Astrocyte (in vitro differentiated cells and primary cell): ENCODE data around the gene SCN1B. TPM values are rescaled to one million over a fixed set of nuclear protein-coding genes. Genes with fewer than 3 reads are reported as not detected.

ENCODE experiments used
- DNase-seq: peaks from one replicate; pipeline ENCODE4 v3.0.0-alpha.2; 2010; ENCODE audit warnings: low read depth
- FAIRE-seq: peaks from 2 replicates; lab custom pipeline; 2011; peaks lifted over from hg19 to GRCh38; lab: Jason Lieb, UNC
- H2AFZ ChIP-seq: 2 replicates; pipeline ENCODE4 v1.6.0; 2012; ENCODE audit warnings: low read depth, low read length, inconsistent platforms
- H3K27ac ChIP-seq: 2 replicates; pipeline ENCODE4 v1.5.1; 2011; ENCODE audit warnings: low read depth, low read length, inconsistent platforms
- H3K27me3 ChIP-seq: 2 replicates; pipeline ENCODE4 v1.6.0; 2011; ENCODE audit warnings: low read length, inconsistent platforms; ENCODE audit not compliant: insufficient read depth
- H3K36me3 ChIP-seq: 2 replicates; pipeline ENCODE4 v1.5.1; 2011; ENCODE audit warnings: low read length, inconsistent platforms; ENCODE audit not compliant: insufficient read depth
- H3K4me1 ChIP-seq: 2 replicates; pipeline ENCODE4 v1.5.1; 2011; ENCODE audit warnings: low read length, inconsistent platforms; ENCODE audit not compliant: insufficient read depth
- H3K4me2 ChIP-seq: 2 replicates; pipeline ENCODE4 v1.6.0; 2012; ENCODE audit warnings: low read length, inconsistent platforms
- H3K4me3 ChIP-seq: 2 replicates; pipeline ENCODE4 v1.5.1; 2011; ENCODE audit warnings: low read depth, mild to moderate bottlenecking, low read length, inconsistent platforms; ENCODE audit not compliant: insufficient read depth
- H3K79me2 ChIP-seq: 2 replicates; pipeline ENCODE4 v1.6.0; 2012; ENCODE audit warnings: mild to moderate bottlenecking, low read length, inconsistent platforms; ENCODE audit not compliant: insufficient read depth
- H3K9ac ChIP-seq: 2 replicates; pipeline ENCODE4 v1.6.0; 2012; ENCODE audit warnings: mild to moderate bottlenecking, low read length, inconsistent platforms
- H3K9me3 ChIP-seq: 2 replicates; pipeline ENCODE4 v1.5.1; 2012; ENCODE audit warnings: low read depth, mild to moderate bottlenecking, low read length, inconsistent platforms; ENCODE audit not compliant: insufficient read depth
- H4K20me1 ChIP-seq: 2 replicates; pipeline ENCODE4 v1.6.0; 2012; ENCODE audit warnings: low read length, inconsistent platforms; ENCODE audit not compliant: insufficient read depth
- H3K27ac Mint-ChIP-seq: one replicate; pipeline ENCODE4 v1.8.0; 2021; ENCODE audit warnings: mild to moderate bottlenecking, mixed read lengths; ENCODE audit not compliant: unreplicated experiment
- H3K27me3 Mint-ChIP-seq: one replicate; pipeline ENCODE4 v1.8.0; 2021; ENCODE audit warnings: low read depth, mixed read lengths; ENCODE audit not compliant: unreplicated experiment
- H3K36me3 Mint-ChIP-seq: one replicate; pipeline ENCODE4 v1.8.0; 2021; ENCODE audit warnings: low read depth, mixed read lengths; ENCODE audit not compliant: unreplicated experiment
- H3K4me1 Mint-ChIP-seq: one replicate; pipeline ENCODE4 v1.8.0; 2021; ENCODE audit warnings: low read depth, mixed read lengths; ENCODE audit not compliant: unreplicated experiment
- H3K4me3 Mint-ChIP-seq: one replicate; pipeline ENCODE4 v1.8.0; 2021; ENCODE audit warnings: mild to moderate bottlenecking, moderate library complexity, mixed read lengths; ENCODE audit not compliant: unreplicated experiment
- H3K9me3 Mint-ChIP-seq: one replicate; pipeline ENCODE4 v1.8.0; 2021; ENCODE audit warnings: mild to moderate bottlenecking, mixed read lengths; ENCODE audit not compliant: unreplicated experiment
- EZH2 ChIP-seq: IDR thresholded peaks from 2 replicates; pipeline ENCODE4 v1.6.1; 2012; ENCODE audit warnings: mild to moderate bottlenecking, low read length, inconsistent platforms; ENCODE audit not compliant: insufficient read depth
- total RNA-seq: library from RNA; stranded (reverse); gene quantifications from 2 replicates; pipeline ENCODE4 v1.2.1, GENCODE V29; 2021
- TF ChIP-seq, protein P1 (sequence below): IDR thresholded peaks from 2 replicates; pipeline ENCODE4 v1.5.1; 2011; ENCODE audit warnings: low read depth, mild to moderate bottlenecking, inconsistent platforms, low read length, moderate library complexity; ENCODE audit not compliant: insufficient read depth

SCN1B gene
- total RNA-seq, 1 donor from 2014 or later, result 3.0 TPM

DNA sequence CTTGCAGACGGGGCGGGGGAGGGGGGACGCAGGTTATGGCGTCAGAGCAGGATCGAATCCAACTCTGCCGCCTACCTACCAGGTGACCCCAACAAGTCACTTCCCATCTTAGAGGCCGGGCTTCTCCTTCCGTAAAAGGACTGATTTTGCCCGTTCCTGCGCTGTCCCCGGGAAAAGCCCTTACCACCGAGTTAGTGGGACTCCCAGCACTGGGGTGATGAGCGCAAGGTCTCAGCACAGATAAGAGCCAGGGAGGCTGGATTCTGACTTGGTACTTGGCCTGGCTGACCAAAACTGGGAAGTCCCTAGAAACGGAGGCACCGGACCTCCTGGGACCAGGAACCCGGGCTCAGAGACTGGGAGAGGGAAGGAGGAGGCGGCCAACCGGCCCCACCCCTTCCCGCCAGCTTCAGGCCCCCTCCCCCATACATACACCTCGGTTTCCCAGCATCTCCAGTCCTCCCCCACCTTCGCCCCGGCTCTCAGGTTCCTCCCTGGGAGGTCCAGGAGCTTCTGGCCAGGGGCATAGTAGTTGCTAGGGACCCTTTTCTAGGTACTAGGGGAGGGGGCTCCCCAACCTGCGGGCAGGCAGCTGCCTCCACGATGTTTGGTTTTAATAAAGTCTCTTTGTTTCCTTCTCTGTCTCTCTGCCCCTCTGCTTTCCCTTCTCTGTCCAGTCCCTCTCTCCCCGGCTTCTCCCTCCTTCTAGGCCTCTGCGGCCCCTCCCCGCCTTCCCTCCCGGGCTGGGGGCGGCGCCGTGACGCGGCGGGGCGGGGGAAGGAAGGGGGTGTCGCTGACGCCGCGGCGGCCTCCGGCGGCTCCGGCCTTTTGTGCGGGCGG is 30.6 kb upstream of the SCN1B start, which contains the start of gene GRAMD1A:
TSS of gene GRAMD1A (plus strand) at position 826 of the 840 bp plus-strand sequence. CDS start 156 bp downstream, outside the sequence.
- Histone ChIP-seq H3K27me3 (no peaks in the 10 kb centered on the region), H3K4me2 (peak within 1 kb of the TSS; percentile 89), H4K20me1 (peaks cover 38% of the 10 kb centered on the region), H3K27ac (peak within 1 kb of the TSS; percentile 94), H3K36me3 (peaks cover 3% of the 10 kb centered on the region), H3K4me1 (peaks cover 16% of the 10 kb centered on the region), H3K9me3 (no peaks in the 10 kb centered on the region), H3K4me3 (peak within 1 kb of the TSS; percentile 89), H3K9ac (peak within 1 kb of the TSS; percentile 91), H3K79me2 (peaks cover 47% of the 10 kb centered on the region), H2AFZ (peak within 1 kb of the TSS; percentile 77)
- H3K4me3 Mint-ChIP-seq, result peak within 1 kb of the TSS; percentile 97
- peaks cover 2% of the 10 kb centered on the region for H3K36me3 Mint-ChIP-seq
- TF ChIP-seq, protein P1, sequence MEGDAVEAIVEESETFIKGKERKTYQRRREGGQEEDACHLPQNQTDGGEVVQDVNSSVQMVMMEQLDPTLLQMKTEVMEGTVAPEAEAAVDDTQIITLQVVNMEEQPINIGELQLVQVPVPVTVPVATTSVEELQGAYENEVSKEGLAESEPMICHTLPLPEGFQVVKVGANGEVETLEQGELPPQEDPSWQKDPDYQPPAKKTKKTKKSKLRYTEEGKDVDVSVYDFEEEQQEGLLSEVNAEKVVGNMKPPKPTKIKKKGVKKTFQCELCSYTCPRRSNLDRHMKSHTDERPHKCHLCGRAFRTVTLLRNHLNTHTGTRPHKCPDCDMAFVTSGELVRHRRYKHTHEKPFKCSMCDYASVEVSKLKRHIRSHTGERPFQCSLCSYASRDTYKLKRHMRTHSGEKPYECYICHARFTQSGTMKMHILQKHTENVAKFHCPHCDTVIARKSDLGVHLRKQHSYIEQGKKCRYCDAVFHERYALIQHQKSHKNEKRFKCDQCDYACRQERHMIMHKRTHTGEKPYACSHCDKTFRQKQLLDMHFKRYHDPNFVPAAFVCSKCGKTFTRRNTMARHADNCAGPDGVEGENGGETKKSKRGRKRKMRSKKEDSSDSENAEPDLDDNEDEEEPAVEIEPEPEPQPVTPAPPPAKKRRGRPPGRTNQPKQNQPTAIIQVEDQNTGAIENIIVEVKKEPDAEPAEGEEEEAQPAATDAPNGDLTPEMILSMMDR, result no peak
- no peak for TF ChIP-seq EZH2
- FAIRE-seq (no peak), DNase-seq (peak; percentile 74)
- H3K9me3 Mint-ChIP-seq, result peaks cover 1% of the 10 kb centered on the region
- H3K27ac Mint-ChIP-seq, result peak within 1 kb of the TSS; percentile 89
- H3K4me1 Mint-ChIP-seq, result peaks cover 17% of the 10 kb centered on the region
- no peaks in the 10 kb centered on the region for H3K27me3 Mint-ChIP-seq

GRCh38 chr19:35000338-35000646 is 30.0 kb upstream of the SCN1B start:
- Mint-ChIP-seq H3K4me1 (peaks cover 17% of the 10 kb centered on the region), H3K9me3 (no peaks in the 10 kb centered on the region), H3K36me3 (peaks cover 2% of the 10 kb centered on the region), H3K27ac (no peak overlapping the region), H3K4me3 (no peak overlapping the region), H3K27me3 (no peaks in the 10 kb centered on the region)
- Histone ChIP-seq H3K27ac (peak overlapping the region; percentile 26), H2AFZ (no peak overlapping the region), H3K9me3 (no peaks in the 10 kb centered on the region), H3K36me3 (peaks cover 3% of the 10 kb centered on the region), H4K20me1 (peaks cover 44% of the 10 kb centered on the region), H3K27me3 (no peaks in the 10 kb centered on the region), H3K79me2 (peaks cover 50% of the 10 kb centered on the region), H3K4me1 (peaks cover 16% of the 10 kb centered on the region), H3K9ac (peak overlapping the region; percentile 91), H3K4me2 (peak overlapping the region; percentile 89), H3K4me3 (peak overlapping the region; percentile 33)
- DNase-seq (no peak), FAIRE-seq (no peak)
- no peak for TF ChIP-seq EZH2
- TF ChIP-seq, protein P1, result no peak
